RWPE1 (cell line): Measurements from ENCODE around the gene MACF1.

ENCODE experiments used
- CTCF ChIA-PET: fragments of 350-600 bp; sonication (Branson Sonifier 250); formaldehyde crosslinking; extraction: SDS; loops from one replicate; lab custom pipeline; 2021; lab: Yijun Ruan, JAX
- POLR2A ChIA-PET: fragments of 400-600 bp; formaldehyde crosslinking; extraction: SDS; loops from one replicate; lab custom pipeline; 2020; ENCODE audit warnings: antibody characterized with exemption; ENCODE audit not compliant: low non-redundant PET; lab: Yijun Ruan, JAX
- DNase-seq: peaks from one replicate; pipeline ENCODE4 v3.0.0; 2012; ENCODE audit warnings: low spot score
- H3K27ac ChIP-seq: fragments of 450-650 bp; 2 replicates; pipeline ENCODE4 v1.5.1; 2017
- CTCF ChIP-seq: fragments of 450-650 bp; conservative IDR thresholded peaks from 2 replicates; pipeline ENCODE4 v1.5.1; 2017; ENCODE audit warnings: low read depth, mild to moderate bottlenecking

MACF1 gene

DNA sequence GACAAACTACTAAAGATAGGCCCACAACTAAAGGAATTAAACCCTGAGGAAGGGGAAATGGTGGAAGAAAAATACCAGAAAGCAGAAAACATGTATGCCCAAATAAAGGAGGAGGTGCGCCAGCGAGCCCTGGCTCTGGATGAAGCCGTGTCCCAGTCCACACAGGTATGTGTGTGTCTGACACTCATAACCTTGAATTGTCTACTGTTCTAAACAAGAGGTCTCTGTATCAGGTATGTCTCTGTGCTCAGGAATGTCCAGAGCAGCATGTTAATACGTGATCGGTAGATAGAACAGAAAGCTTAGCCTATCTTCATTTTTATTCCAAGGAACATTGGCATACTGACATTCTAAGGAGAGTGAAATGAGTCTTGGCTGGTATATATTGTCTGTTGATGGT is 231.1 kb downstream of the MACF1 start:
- DNase-seq, result no peak
- POLR2A ChIA-PET, result no interaction called here
- TF ChIP-seq CTCF, result no peak
- no peak overlapping the region for H3K27ac ChIP-seq
- CTCF ChIA-PET, result no interaction called here

GRCh38 chr1:39436842-39437241 is 232.3 kb downstream of the MACF1 start:
- no peak for TF ChIP-seq CTCF
- DNase-seq, result no peak
- CTCF ChIA-PET, result interaction anchor here (0.6 kb wide), 1 partner anchor 1623 kb away, joined by 3 read pairs; no protein-coding TSS in a partner anchor
- POLR2A ChIA-PET, result no interaction called here
- H3K27ac ChIP-seq, result no peak overlapping the region

DNA sequence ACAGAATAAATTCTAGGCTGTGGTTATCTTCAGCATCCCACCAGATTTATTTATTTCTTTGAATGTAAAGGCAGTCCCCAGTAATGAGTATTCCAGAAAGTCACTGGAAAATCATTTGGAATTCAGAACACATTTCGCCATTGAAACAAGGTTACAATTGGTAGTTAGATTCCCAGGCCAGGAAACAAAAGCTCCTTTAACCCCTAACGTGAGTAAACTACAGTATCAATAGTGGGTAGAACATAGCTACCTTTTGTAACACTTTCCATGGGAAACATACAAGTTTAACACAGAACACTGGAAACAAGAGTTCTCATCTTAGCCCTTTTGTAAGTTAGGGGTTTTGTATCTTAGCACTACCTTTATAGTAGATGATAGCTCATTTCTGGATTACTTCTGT is 233.5 kb downstream of the MACF1 start:
- DNase-seq, result no peak
- no peak for TF ChIP-seq CTCF
- POLR2A ChIA-PET, result no interaction called here
- no peak overlapping the region for H3K27ac ChIP-seq
- CTCF ChIA-PET, result no interaction called here

DNA sequence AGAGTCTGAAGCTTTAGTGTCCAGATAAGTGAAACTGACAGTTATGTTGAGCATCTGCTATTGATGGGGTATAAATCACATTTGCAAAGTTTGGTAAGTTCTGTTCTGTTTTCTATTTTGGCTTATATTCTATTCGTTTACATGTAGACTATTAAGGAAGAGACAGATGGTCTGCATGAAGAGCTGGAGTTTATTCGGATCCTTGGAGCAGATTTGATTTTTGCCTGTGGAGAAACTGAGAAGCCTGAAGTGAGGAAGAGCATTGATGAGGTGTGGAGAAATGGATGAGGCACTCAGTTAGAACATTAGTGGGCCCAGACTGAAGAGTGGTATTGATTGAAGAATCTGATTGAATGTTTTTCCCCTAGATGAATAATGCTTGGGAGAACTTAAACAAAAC is 236.4 kb downstream of the MACF1 start:
- ChIA-PET POLR2A (no interaction called here), CTCF (interaction anchor here (0.7 kb wide), 1 partner anchor 33 kb away, joined by 4 read pairs; no protein-coding TSS in a partner anchor)
- TF ChIP-seq CTCF, result no peak
- DNase-seq, result no peak
- H3K27ac ChIP-seq, result no peak overlapping the region

DNA sequence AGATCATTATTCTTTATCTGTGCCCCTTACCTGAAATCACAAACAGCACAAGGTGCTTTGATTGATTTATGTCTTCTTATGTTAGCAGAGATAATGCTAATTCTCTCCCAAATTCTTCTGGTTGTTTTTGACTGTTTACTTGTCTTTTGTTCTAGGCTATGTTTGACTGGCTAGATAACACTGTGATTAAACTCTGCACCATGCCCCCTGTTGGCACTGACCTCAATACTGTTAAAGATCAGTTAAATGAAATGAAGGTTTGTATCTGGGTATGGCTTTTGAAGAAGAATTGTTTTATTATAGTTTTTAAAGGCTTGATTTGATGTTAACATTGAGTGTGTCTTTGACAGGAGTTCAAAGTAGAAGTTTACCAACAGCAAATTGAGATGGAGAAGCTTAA is 237.3 kb downstream of the MACF1 start:
- POLR2A ChIA-PET, result no interaction called here
- H3K27ac ChIP-seq, result no peak overlapping the region
- no peak for DNase-seq
- no peak for TF ChIP-seq CTCF
- CTCF ChIA-PET, result interaction anchor here (0.6 to 1.0 kb wide), 2 partner anchors 15 to 343 kb away, joined by 3 to 4 read pairs; no protein-coding TSS in a partner anchor

- TF ChIP-seq CTCF, result no peak
- ChIA-PET POLR2A (no interaction called here), CTCF (interaction anchor here (0.5 kb wide), 1 partner anchor 275 kb away, joined by 6 read pairs; no protein-coding TSS in a partner anchor)
- no peak for DNase-seq
- no peak overlapping the region for H3K27ac ChIP-seq
Measured at GRCh38 chr1:39445573-39445972, 241.1 kb downstream of the MACF1 start.
